ENCODE measurements around the gene KAT7.

Gene KAT7

DNA sequence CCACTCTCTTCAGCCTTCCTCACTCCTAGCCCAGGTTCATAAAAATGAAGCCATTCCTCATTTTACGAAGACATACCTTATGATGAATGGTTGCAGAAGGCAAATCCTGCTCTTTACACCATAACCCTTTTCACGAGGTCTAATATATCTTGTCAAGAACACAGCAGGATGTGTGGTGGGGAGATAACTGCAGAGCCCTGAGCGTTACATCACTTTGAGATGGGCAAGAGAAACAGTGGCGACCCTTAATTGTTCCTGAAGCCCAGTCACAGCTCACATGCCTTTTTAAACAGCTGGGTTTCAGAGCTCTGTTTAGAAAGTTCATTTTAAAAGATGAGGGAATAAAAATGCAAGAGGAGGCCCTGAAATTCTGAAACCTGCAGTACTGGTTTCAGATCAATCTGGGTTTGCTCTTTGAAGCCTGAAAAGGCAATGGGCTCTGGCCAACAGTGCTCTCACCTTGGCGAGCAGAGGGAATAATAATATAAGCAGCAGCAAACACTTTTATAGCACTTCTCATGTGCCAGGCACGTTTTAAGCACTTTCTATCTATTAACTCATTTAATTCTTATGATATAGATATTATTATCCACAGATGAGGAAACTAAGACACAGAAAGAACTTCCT is 27.4 kb upstream of the KAT7 start:
- Histone ChIP-seq H3K79me2 (ENCODE audit: insufficient read depth, low read length) (peaks cover 69% of the 10 kb centered on the region), H4K20me1 (ENCODE audit: insufficient read depth, low read length) (peaks cover 30% of the 10 kb centered on the region), H3K27me3 (ENCODE audit: insufficient read depth, low read length, poor library complexity) (no peaks in the 10 kb centered on the region), H3K4me1 (ENCODE audit: insufficient read depth, low read length) (peaks cover 38% of the 10 kb centered on the region), H3K36me3 (ENCODE audit: insufficient read depth, low read length) (peaks cover 20% of the 10 kb centered on the region), H3K27ac (ENCODE audit: low read length) (no peak overlapping the region), H3K9ac (ENCODE audit: low read depth, low read length) (no peak overlapping the region), H3K4me3 (ENCODE audit: low read depth in 1 of 2, low read length in 2 of 2) (no peak overlapping the region), H3K4me2 (ENCODE audit: insufficient read depth, low read length) (0 out of 2 replicates have a peak overlapping the region, but pooled peaks have one; percentile 33), H3K9me3 (ENCODE audit: insufficient read depth, low read length, severe bottlenecking) (no peaks in the 10 kb centered on the region), H2AFZ (ENCODE audit: low read depth, low read length) (no peak overlapping the region)
- no peak for TF ChIP-seq EZH2 (IDR thresholded peaks at IDR 0.05; ENCODE audit: borderline replicate concordance, low read depth, low read length, severe bottlenecking)
- TF ChIP-seq, protein P1, sequence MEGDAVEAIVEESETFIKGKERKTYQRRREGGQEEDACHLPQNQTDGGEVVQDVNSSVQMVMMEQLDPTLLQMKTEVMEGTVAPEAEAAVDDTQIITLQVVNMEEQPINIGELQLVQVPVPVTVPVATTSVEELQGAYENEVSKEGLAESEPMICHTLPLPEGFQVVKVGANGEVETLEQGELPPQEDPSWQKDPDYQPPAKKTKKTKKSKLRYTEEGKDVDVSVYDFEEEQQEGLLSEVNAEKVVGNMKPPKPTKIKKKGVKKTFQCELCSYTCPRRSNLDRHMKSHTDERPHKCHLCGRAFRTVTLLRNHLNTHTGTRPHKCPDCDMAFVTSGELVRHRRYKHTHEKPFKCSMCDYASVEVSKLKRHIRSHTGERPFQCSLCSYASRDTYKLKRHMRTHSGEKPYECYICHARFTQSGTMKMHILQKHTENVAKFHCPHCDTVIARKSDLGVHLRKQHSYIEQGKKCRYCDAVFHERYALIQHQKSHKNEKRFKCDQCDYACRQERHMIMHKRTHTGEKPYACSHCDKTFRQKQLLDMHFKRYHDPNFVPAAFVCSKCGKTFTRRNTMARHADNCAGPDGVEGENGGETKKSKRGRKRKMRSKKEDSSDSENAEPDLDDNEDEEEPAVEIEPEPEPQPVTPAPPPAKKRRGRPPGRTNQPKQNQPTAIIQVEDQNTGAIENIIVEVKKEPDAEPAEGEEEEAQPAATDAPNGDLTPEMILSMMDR (IDR thresholded peaks at IDR 0.05; ENCODE audit: borderline replicate concordance, extremely low read depth, low read length, poor library complexity, severe bottlenecking) = no peak
- no peak for DNase-seq
- ATAC-seq (ENCODE audit: insufficient read depth, low read depth) = no peak

DNA sequence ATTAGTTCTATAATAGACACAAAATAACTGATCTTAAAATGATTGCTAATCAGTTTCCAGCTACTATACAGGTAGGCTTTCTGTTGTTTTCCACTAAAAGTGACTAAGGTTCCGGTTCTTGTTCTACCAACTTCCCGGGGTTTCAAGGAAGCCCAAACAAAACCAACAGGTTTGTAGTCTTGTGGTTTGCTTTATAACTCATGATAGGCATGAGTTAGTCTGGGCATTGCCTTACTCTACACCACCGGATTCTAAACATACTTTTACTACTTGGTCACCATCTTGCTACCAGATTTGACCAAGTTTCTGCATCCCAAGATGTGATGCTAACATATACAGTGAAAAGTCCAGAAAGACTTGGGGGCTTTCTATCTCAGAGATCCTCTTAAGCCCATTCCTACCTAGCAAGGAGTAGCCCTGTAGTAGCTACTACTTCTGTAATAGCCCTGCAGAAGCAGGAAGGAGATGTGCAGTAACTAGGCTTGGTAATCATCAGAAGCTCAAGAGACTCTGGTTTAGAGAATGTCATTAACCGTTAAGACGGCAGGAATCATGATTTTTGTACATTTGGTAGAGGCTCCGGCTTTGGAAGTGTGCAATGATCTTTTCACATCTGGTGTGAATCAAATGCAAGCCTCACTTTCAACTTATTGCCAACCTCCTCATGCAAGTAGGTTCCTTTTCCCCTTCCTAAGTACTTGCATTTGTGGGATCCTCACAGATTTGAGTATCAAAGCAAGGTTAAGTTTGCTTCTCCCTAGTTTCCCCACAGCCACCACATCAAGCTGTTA is 26.1 kb upstream of the KAT7 start:
- Histone ChIP-seq H3K4me2 (ENCODE audit: insufficient read depth, low read length) (peak overlapping the region; percentile 69), H3K27ac (ENCODE audit: low read length) (peak overlapping the region; percentile 65; the same call in 1 of the 2 replicates), H3K9ac (ENCODE audit: low read depth, low read length) (peak overlapping the region; percentile 59), H3K79me2 (ENCODE audit: insufficient read depth, low read length) (peaks cover 56% of the 10 kb centered on the region), H4K20me1 (ENCODE audit: insufficient read depth, low read length) (peaks cover 26% of the 10 kb centered on the region), H3K27me3 (ENCODE audit: insufficient read depth, low read length, poor library complexity) (peaks cover 6% of the 10 kb centered on the region), H2AFZ (ENCODE audit: low read depth, low read length) (0 out of 2 replicates have a peak overlapping the region, but pooled peaks have one; percentile 5), H3K4me3 (ENCODE audit: low read depth in 1 of 2, low read length in 2 of 2) (peak overlapping the region; percentile 35 to 83; a peak in 3 of 4 replicates), H3K4me1 (ENCODE audit: insufficient read depth, low read length) (peaks cover 38% of the 10 kb centered on the region), H3K36me3 (ENCODE audit: insufficient read depth, low read length) (peaks cover 16% of the 10 kb centered on the region), H3K9me3 (ENCODE audit: insufficient read depth, low read length, severe bottlenecking) (no peaks in the 10 kb centered on the region)
- DNase-seq (no peak), ATAC-seq (ENCODE audit: insufficient read depth, low read depth) (no peak)
- TF ChIP-seq EZH2 (IDR thresholded peaks at IDR 0.05; ENCODE audit: borderline replicate concordance, low read depth, low read length, severe bottlenecking) = no peak
- TF ChIP-seq, protein P1 (IDR thresholded peaks at IDR 0.05; ENCODE audit: borderline replicate concordance, extremely low read depth, low read length, poor library complexity, severe bottlenecking) = no peak

DNA sequence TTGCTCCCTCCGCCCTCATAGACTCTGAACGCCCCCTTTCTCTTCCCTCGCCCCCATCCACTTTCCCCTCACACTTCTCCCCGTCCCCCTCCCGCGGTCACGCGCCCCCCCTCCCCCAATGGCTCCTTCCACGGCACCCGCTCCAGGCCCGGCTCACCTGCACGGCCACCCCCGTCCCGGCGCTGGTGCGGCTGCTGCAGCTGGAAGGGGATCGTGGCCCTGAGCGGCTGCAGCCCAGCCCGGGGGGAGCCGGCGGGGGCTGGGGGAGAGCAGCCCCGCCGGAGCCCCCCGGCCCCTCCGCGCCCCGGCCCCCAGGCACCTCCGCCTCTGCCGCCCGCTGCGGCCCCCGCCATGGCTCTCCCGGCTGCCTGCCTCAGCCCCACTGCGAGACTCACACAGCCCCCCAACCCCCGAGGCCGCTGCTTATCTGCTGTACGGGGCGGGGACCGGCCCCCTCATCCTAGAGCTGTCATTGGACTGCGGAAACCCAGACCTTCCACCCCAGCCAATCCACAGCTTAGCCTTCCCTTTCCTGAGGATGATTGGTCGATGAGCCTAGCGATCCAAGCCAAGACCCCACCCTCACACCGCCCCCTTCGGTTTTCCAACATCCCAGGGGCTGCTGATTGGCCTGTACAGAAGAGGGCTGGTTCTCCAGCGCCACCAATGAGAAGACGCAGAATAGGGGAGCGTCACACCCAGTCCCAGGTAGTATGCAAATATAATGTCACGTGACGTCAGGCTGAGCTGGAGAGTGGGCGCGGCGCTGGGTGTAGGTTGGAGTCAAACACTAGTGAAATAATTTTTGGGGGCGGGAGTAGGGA is 24.5 kb upstream of the KAT7 start, which contains the start of gene FAM117A:
Gene FAM117A (minus strand): TSS at position 397 of the 824 bp plus-strand sequence. CDS start 44 bp downstream, at position 353.
- Histone ChIP-seq H4K20me1 (ENCODE audit: insufficient read depth, low read length) (peaks cover 22% of the 10 kb centered on the region), H3K4me3 (ENCODE audit: low read depth in 1 of 2, low read length in 2 of 2) (peak within 1 kb of the TSS; percentile 35 to 83; a peak in 3 of 4 replicates), H3K27me3 (ENCODE audit: insufficient read depth, low read length, poor library complexity) (peaks cover 6% of the 10 kb centered on the region), H3K9ac (ENCODE audit: low read depth, low read length) (peak within 1 kb of the TSS; percentile 59), H3K36me3 (ENCODE audit: insufficient read depth, low read length) (peaks cover 5% of the 10 kb centered on the region; the same call in 1 of the 2 replicates), H3K4me1 (ENCODE audit: insufficient read depth, low read length) (peaks cover 38% of the 10 kb centered on the region), H3K9me3 (ENCODE audit: insufficient read depth, low read length, severe bottlenecking) (no peaks in the 10 kb centered on the region), H3K27ac (ENCODE audit: low read length) (peak within 1 kb of the TSS; percentile 65), H3K4me2 (ENCODE audit: insufficient read depth, low read length) (peak within 1 kb of the TSS; percentile 69), H3K79me2 (ENCODE audit: insufficient read depth, low read length) (peaks cover 46% of the 10 kb centered on the region), H2AFZ (ENCODE audit: low read depth, low read length) (peak within 1 kb of the TSS; percentile 8; the same call in 1 of the 2 replicates)
- TF ChIP-seq, protein P1 (IDR thresholded peaks at IDR 0.05; ENCODE audit: borderline replicate concordance, extremely low read depth, low read length, poor library complexity, severe bottlenecking) = no peak
- TF ChIP-seq EZH2 (IDR thresholded peaks at IDR 0.05; ENCODE audit: borderline replicate concordance, low read depth, low read length, severe bottlenecking) = no peak
- ATAC-seq (ENCODE audit: insufficient read depth, low read depth) (peak; percentile 96), DNase-seq (peak; percentile 98)

Measured in DND-41 (cell line).